ENCODE data around the gene FAIM2. TPM values are rescaled to one million over a fixed set of nuclear protein-coding genes. Genes with fewer than 3 reads are reported as not detected.

The FAIM2 gene
- total and polyA plus RNA-seq, 9 of the 15 experiments (the other 6 are each of a cell fraction or from before 2014, with no cell fraction given) = 0.01 to 0.10 TPM; not detected in 7

DNA sequence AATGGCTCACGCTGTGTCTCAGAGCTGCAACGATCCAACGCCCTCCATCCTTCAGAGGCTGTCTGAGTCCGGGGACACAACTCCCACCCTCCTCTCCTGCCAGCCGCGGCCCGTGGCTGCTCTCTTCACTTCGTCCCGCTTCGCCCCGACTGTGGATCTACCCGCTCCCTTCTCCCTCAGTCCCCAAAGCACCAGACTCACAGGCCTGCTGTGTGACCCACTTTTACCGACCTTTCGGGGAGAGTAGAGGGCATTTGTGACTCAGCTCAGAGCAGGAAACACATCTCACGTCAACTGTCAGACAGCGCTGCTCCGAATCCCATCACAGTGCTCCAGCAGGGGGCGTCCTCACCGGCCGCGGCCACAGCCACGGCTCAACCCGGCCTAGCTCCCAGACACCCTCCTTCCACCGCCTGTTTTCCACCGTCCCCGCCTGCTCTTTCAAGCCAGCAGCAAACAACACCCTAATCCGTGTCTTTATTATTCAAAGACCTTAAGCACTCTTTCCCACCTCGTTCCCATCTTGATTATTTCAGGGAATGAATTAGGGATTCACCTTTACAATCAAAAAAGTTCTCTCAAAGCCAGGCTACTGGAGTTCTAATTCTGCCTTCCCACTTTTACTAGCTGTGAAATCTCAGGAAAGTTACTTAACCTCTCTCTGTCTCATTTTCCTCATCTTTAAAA lies 41.8 kb upstream of the FAIM2 start (continued):
- TF ChIP-seq HSF4 (CRISPR knock-in tag; IDR thresholded peaks at IDR 0.05; ENCODE audit: borderline replicate concordance) = no peak
- TF ChIP-seq, protein P1, sequence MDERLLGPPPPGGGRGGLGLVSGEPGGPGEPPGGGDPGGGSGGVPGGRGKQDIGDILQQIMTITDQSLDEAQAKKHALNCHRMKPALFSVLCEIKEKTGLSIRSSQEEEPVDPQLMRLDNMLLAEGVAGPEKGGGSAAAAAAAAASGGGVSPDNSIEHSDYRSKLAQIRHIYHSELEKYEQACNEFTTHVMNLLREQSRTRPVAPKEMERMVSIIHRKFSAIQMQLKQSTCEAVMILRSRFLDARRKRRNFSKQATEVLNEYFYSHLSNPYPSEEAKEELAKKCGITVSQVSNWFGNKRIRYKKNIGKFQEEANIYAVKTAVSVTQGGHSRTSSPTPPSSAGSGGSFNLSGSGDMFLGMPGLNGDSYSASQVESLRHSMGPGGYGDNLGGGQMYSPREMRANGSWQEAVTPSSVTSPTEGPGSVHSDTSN (CRISPR knock-in tag; IDR thresholded peaks at IDR 0.05; ENCODE audit: low read depth) = peak; percentile 48
- TF ChIP-seq, protein P1 (tag; conservative IDR thresholded peaks at IDR 0.05; ENCODE audit: low read depth) = peak; percentile 80
- 0 out of 2 replicates have a peak, but pooled peaks have one; percentile 37 for TF ChIP-seq ZNF766 (CRISPR knock-in tag; conservative IDR thresholded peaks at IDR 0.05)
- peak; percentile 49 for TF ChIP-seq PHF20 (IDR thresholded peaks at IDR 0.05; ENCODE audit: partially characterized antibody)
- peak; percentile 42; the same call in 1 of the 2 replicates for TF ChIP-seq TEAD4 (IDR thresholded peaks at IDR 0.05; ENCODE audit: low read length)
- TF ChIP-seq TEAD4 (CRISPR knock-in tag; IDR thresholded peaks at IDR 0.05; ENCODE audit: borderline replicate concordance) = no peak
- TF ChIP-seq ZNF583 (CRISPR knock-in tag; IDR thresholded peaks at IDR 0.05) = no peak
- no peak for TF ChIP-seq SRSF1 (IDR thresholded peaks at IDR 0.05; ENCODE audit: low read depth, low read length)
- no peak for TF ChIP-seq HLTF (IDR thresholded peaks at IDR 0.05)
- TF ChIP-seq EP400 (IDR thresholded peaks at IDR 0.05) = no peak
- TF ChIP-seq ELF1 (tag; IDR thresholded peaks at IDR 0.05) = no peak
- peak; percentile 73 for TF ChIP-seq SMARCE1 (IDR thresholded peaks at IDR 0.05)
- TF ChIP-seq ZNF77 (CRISPR knock-in tag; IDR thresholded peaks at IDR 0.05) = no peak
- TF ChIP-seq MIER1 (IDR thresholded peaks at IDR 0.05; ENCODE audit: low read depth) = no peak
- TF ChIP-seq, protein P2, sequence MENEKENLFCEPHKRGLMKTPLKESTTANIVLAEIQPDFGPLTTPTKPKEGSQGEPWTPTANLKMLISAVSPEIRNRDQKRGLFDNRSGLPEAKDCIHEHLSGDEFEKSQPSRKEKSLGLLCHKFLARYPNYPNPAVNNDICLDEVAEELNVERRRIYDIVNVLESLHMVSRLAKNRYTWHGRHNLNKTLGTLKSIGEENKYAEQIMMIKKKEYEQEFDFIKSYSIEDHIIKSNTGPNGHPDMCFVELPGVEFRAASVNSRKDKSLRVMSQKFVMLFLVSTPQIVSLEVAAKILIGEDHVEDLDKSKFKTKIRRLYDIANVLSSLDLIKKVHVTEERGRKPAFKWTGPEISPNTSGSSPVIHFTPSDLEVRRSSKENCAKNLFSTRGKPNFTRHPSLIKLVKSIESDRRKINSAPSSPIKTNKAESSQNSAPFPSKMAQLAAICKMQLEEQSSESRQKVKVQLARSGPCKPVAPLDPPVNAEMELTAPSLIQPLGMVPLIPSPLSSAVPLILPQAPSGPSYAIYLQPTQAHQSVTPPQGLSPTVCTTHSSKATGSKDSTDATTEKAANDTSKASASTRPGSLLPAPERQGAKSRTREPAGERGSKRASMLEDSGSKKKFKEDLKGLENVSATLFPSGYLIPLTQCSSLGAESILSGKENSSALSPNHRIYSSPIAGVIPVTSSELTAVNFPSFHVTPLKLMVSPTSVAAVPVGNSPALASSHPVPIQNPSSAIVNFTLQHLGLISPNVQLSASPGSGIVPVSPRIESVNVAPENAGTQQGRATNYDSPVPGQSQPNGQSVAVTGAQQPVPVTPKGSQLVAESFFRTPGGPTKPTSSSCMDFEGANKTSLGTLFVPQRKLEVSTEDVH (IDR thresholded peaks at IDR 0.05; ENCODE audit: low read depth, partially characterized antibody) = no peak
- TF ChIP-seq E2F6 (IDR thresholded peaks at IDR 0.05; ENCODE audit: borderline replicate concordance in 1 of 2, extremely low read depth in 1 of 2, insufficient read depth in 1 of 2, insufficient read length in 1 of 2, low read depth in 1 of 2, low read length in 1 of 2, poor library complexity in 1 of 2, severe bottlenecking in 1 of 2) = peak in 1 of 2 experiments; percentile 71
- peak; percentile 66; the same call in 1 of the 2 replicates for TF ChIP-seq TFAP4 (CRISPR knock-in tag; IDR thresholded peaks at IDR 0.05; ENCODE audit: borderline replicate concordance)
- no peak for TF ChIP-seq POLR2H (tag; IDR thresholded peaks at IDR 0.05; ENCODE audit: low read depth)
- no peak for TF ChIP-seq ZBTB8A (IDR thresholded peaks at IDR 0.05; ENCODE audit: partially characterized antibody)
